Hepatocyte (in vitro differentiated cells): ENCODE data around the gene CHRD.

ENCODE experiments used
- EZH2 ChIP-seq: fragments of 200-600 bp; sonication (generic); IDR thresholded peaks from 2 replicates; pipeline ENCODE4 v1.6.1; 2016; ENCODE audit warnings: antibody characterized with exemption, mild to moderate bottlenecking, borderline replicate concordance
- EZH2phosphoT487 ChIP-seq: fragments of 200-600 bp; sonication (generic); IDR thresholded peaks from one replicate; pipeline ENCODE4 v1.6.1; 2018; ENCODE audit warnings: antibody characterized with exemption, mild to moderate bottlenecking, low read depth, moderate library complexity; ENCODE audit not compliant: unreplicated experiment, severe bottlenecking
- TF ChIP-seq, protein P1 (sequence below): fragments of 200-600 bp; sonication (generic); IDR thresholded peaks from 2 replicates; pipeline ENCODE4 v1.5.1; 2016; ENCODE audit warnings: antibody characterized with exemption, mild to moderate bottlenecking; ENCODE audit not compliant: poor library complexity

DNA sequence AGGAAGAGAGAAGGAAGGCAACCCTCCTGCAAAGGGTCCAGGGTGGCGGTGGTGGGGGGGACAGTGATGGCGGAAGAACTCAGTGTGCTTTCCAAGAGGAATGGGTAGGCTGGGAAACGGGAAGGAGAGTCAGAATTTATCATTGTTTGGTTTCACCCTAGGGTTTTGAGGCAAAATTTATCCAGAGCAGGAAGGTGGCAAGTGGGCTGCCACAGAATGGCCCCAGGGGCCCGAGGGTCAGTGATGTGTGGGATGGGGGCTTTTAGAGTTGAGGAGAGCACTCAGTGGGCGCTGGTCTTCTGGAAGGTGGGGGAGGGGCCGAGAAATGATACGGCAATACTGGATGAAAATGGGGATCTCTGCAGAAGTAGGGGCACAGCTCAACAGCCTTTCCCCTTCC is 41.9 kb upstream of the CHRD start:
- TF ChIP-seq, protein P1, sequence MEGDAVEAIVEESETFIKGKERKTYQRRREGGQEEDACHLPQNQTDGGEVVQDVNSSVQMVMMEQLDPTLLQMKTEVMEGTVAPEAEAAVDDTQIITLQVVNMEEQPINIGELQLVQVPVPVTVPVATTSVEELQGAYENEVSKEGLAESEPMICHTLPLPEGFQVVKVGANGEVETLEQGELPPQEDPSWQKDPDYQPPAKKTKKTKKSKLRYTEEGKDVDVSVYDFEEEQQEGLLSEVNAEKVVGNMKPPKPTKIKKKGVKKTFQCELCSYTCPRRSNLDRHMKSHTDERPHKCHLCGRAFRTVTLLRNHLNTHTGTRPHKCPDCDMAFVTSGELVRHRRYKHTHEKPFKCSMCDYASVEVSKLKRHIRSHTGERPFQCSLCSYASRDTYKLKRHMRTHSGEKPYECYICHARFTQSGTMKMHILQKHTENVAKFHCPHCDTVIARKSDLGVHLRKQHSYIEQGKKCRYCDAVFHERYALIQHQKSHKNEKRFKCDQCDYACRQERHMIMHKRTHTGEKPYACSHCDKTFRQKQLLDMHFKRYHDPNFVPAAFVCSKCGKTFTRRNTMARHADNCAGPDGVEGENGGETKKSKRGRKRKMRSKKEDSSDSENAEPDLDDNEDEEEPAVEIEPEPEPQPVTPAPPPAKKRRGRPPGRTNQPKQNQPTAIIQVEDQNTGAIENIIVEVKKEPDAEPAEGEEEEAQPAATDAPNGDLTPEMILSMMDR: no peak
- TF ChIP-seq EZH2: no peak
- TF ChIP-seq EZH2phosphoT487: no peak
